GM12878 (cell line): Measurements from ENCODE around the gene CCSER1. TPM values are rescaled to one million over a fixed set of nuclear protein-coding genes. Genes with fewer than 3 reads are reported as not detected.

Source experiments
- ATAC-seq: fragments of 200-7000 bp; cut with Tn5 transposase; 3 replicates; pipeline ENCODE4 v1.9.1; 2020; ENCODE audit warnings: mild to moderate bottlenecking, moderate library complexity
- BruUV-seq: library from RNA; stranded (reverse); fragments of 400-500 nt; replicated peaks from 2 replicates; lab custom pipeline; 2021; lab: Mats Ljungman, UMichigan
- CTCF ChIA-PET: fragments of 300-600 bp; sonication (Branson Sonifier 250); formaldehyde crosslinking; extraction: SDS; loops from one replicate; lab custom pipeline; 2021; ENCODE audit warnings: inconsistent platforms; lab: Yijun Ruan, JAX
- POLR2A ChIA-PET: fragments of 350-600 bp; formaldehyde crosslinking; extraction: SDS; loops from one replicate; lab custom pipeline; 2021; ENCODE audit warnings: inconsistent platforms; lab: Charles Lee
- RAD21 ChIA-PET: fragments of 300-600 bp; sonication (Branson Sonifier 250); formaldehyde crosslinking; loops from one replicate; lab custom pipeline; 2023; ENCODE audit warnings: antibody characterized with exemption; ENCODE audit not compliant: unreplicated experiment; lab: Charles Lee
- SMC1A ChIA-PET: fragments of 300-600 bp; sonication (Branson Sonifier 250); formaldehyde crosslinking; loops from one replicate; lab custom pipeline; 2023; ENCODE audit not compliant: unreplicated experiment, uncharacterized antibody; lab: Charles Lee
- DNase-seq: peaks from one replicate; pipeline ENCODE4 v3.0.0-alpha.2; 2011; ENCODE audit warnings: low read depth, low spot score
- FAIRE-seq: peaks from 3 replicates; lab custom pipeline; 2011; peaks lifted over from hg19 to GRCh38; lab: Jason Lieb, UNC
- H2AFZ ChIP-seq: 2 replicates; pipeline ENCODE4 v1.6.0; 2011; ENCODE audit warnings: low read depth, low read length, control low read depth; ENCODE audit not compliant: control insufficient read depth
- H3K27ac ChIP-seq: 2 replicates; pipeline ENCODE4 v1.5.1; 2011; ENCODE audit warnings: control low read depth; ENCODE audit not compliant: control insufficient read depth, insufficient read depth
- H3K27me3 ChIP-seq, 2 experiments: replicated peaks in 1 of 2; 2 replicates each; pipeline versions ENCODE4 v1.6.0 to v1.6.1; 2011; ENCODE audit warnings: low read length in 1 of 2; ENCODE audit not compliant: control insufficient read depth in 2 of 2, insufficient read depth in 2 of 2
- H3K36me3 ChIP-seq, 2 experiments: 2 replicates each; pipeline ENCODE4 v1.5.1; 2011; ENCODE audit warnings: low read length in 1 of 2; ENCODE audit not compliant: control insufficient read depth in 2 of 2, insufficient read depth in 2 of 2
- H3K4me1 ChIP-seq: 2 replicates; pipeline ENCODE4 v1.6.1; 2011; ENCODE audit warnings: mild to moderate bottlenecking, low read length, moderate library complexity, mixed read lengths; ENCODE audit not compliant: control insufficient read depth, insufficient read depth
- H3K4me2 ChIP-seq: 2 replicates; pipeline ENCODE4 v1.6.0; 2011; ENCODE audit warnings: control low read depth; ENCODE audit not compliant: control insufficient read depth, insufficient read depth
- H3K4me3 ChIP-seq: fragments of 200-600 bp; sonication (generic); 2 replicates; pipeline ENCODE4 v1.5.1; 2016
- H3K79me2 ChIP-seq: 2 replicates; pipeline ENCODE4 v1.6.0; 2011; ENCODE audit warnings: low read length; ENCODE audit not compliant: control insufficient read depth, insufficient read depth
- H3K9ac ChIP-seq: 2 replicates; pipeline ENCODE4 v1.8.0; 2011; ENCODE audit warnings: low read length, control low read depth, mixed read lengths; ENCODE audit not compliant: control insufficient read depth, insufficient read depth
- H3K9me3 ChIP-seq: replicated peaks from 3 replicates; pipeline ENCODE4 v1.5.1; 2011; ENCODE audit warnings: mild to moderate bottlenecking, low read length; ENCODE audit not compliant: control insufficient read depth, insufficient read depth
- H4K20me1 ChIP-seq: 2 replicates; pipeline ENCODE4 v1.6.0; 2011; ENCODE audit not compliant: control insufficient read depth, insufficient read depth
- BHLHE40 ChIP-seq, 2 experiments: fragments of 450-650 bp in 1 of 2; IDR thresholded peaks; 2 replicates each; pipeline ENCODE4 v1.6.1; 2011 to 2017; ENCODE audit warnings: low read depth in 2 of 2, borderline replicate concordance in 1 of 2, improper control_type of control experiment in 1 of 2, low read length in 1 of 2, mild to moderate bottlenecking in 1 of 2
- ESRRA ChIP-seq: IDR thresholded peaks from 2 replicates; pipeline ENCODE4 v1.6.1; 2012; ENCODE audit warnings: mild to moderate bottlenecking, low read length, improper control_type of control experiment
- IKZF2 ChIP-seq, 2 experiments: fragments of 450-650 bp; IDR thresholded peaks; 2 replicates each; pipeline ENCODE4 v1.6.1; 2017; ENCODE audit warnings: mild to moderate bottlenecking in 2 of 2, moderate library complexity in 2 of 2
- JUND ChIP-seq: IDR thresholded peaks from 2 replicates; pipeline ENCODE4 v1.6.1; 2012; ENCODE audit warnings: low read depth, mild to moderate bottlenecking, low read length, improper control_type of control experiment, moderate library complexity
- MEF2A ChIP-seq: IDR thresholded peaks from 2 replicates; pipeline ENCODE4 v1.6.1; 2011; ENCODE audit warnings: low read depth, mild to moderate bottlenecking, low read length, moderate library complexity; ENCODE audit not compliant: insufficient read depth
- NR2C2 ChIP-seq: IDR thresholded peaks from 2 replicates; pipeline ENCODE4 v1.6.1; 2011; ENCODE audit warnings: borderline replicate concordance, low read depth; ENCODE audit not compliant: control insufficient read depth, insufficient read length
- SMAD5 ChIP-seq: IDR thresholded peaks from 2 replicates; pipeline ENCODE4 v1.6.1; 2016; ENCODE audit warnings: antibody characterized with exemption, low read depth
- TARDBP ChIP-seq: IDR thresholded peaks from 2 replicates; pipeline ENCODE4 v1.6.1; 2016; ENCODE audit warnings: borderline replicate concordance
- WGBS: methylation state at CpG from one replicate; pipeline ENCODE4 v1.1.6; 2016; ENCODE audit warnings: low lambda C conversion rate; ENCODE audit not compliant: insufficient replicate concordance, insufficient coverage; ENCODE audit errors: missing lambda C conversion rate; 5-methylcytosine and 5-hydroxymethylcytosine counted together
- in situ Hi-C: fragments of 300-500 bp; cut with MboI; formaldehyde crosslinking; loops from 9 replicates; pipeline ENCODE4 v1.14.3; 2018; ENCODE audit warnings: mixed read lengths
- intact Hi-C: fragments of 100-400 bp; cut with micrococcal nuclease; formaldehyde crosslinking; loops from one replicate; pipeline ENCODE4 v1.14.2; 2022; ENCODE audit not compliant: unreplicated experiment
- polyA plus RNA-seq, 11 experiments: library from polyadenylated mRNA; depleted of rRNA in 4 of 11; unstranded in 6 of 11; stranded (reverse) in 5 of 11; fragments of >200 nt; fragmentation: Nextera tagmentation in 4 of 11; fragmentation: Illumina TruSeq in 1 of 11; extraction: Ambion mirVana in 4 of 11; extraction: Trizol in 1 of 11; gene quantifications; 1 replicate in 1 of 11; 2 replicates in 10 of 11; pipeline versions ENCODE4 v1.2.1 to v1.2.3, GENCODE V29; 2011 to 2016; ENCODE audit warnings: inconsistent platforms in 2 of 11, missing spikeins in 2 of 11, low read depth in 1 of 11
- total RNA-seq, 4 experiments: library from RNA; depleted of rRNA in 3 of 4; stranded (reverse); fragments of >200 nt in 3 of 4; fragmentation: Illumina TruSeq in 1 of 4; extraction: Trizol in 1 of 4; gene quantifications; 2 replicates each; pipeline versions ENCODE4 v1.2.1 to v1.2.3, GENCODE V29; 2013 to 2021
- TF ChIP-seq, protein P1 (sequence below): IDR thresholded peaks from 2 replicates; pipeline ENCODE4 v1.6.1; 2012; ENCODE audit warnings: low read depth, low read length, improper control_type of control experiment
- TF ChIP-seq, protein P2 (sequence below): IDR thresholded peaks from 2 replicates; pipeline ENCODE4 v1.6.1; 2012; ENCODE audit warnings: mild to moderate bottlenecking, low read depth, low read length

The CCSER1 gene
- total and polyA plus RNA-seq, 10 of the 15 experiments (the other 5 are each of a cell fraction or from before 2014, with no cell fraction given), result 0.22 to 2.7 (median 1.0) TPM

DNA sequence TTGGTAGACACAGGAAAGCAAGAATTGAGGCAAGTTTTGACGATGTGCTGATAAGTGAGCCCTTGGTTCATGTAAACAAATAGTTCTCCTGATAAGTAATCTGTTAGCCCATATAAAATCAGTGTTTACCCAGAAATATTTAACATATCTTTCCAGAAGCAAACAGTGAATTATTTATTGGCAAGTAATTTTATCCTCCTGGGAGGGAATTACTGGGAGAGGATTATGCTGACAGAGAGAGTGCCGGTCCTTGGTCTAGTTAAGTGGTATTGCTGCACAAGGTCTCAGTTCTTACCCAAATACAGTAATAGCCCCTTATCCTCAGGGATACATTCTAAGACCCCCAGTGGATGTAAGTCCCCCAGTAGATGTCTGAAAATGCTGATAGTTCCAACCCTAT, 315.4 kb downstream of the CCSER1 start:
- no peak for FAIRE-seq
- no peak for DNase-seq
- RAD21 ChIA-PET, result no interaction called here
- Histone ChIP-seq H3K36me3 (no peaks in the 10 kb centered on the region), H2AFZ (no peak overlapping the region), H3K4me2 (no peak overlapping the region), H3K4me3 (no peak overlapping the region), H3K9me3 (no peaks in the 10 kb centered on the region), H3K9ac (no peak overlapping the region), H3K79me2 (no peaks in the 10 kb centered on the region), H3K27ac (no peak overlapping the region), H3K27me3 (no peaks in the 10 kb centered on the region), H3K4me1 (no peaks in the 10 kb centered on the region), H4K20me1 (no peaks in the 10 kb centered on the region)
- CTCF ChIA-PET, result no interaction called here
- TF ChIP-seq JUND, result no peak
- intact Hi-C loops, result no loop called here
- SMC1A ChIA-PET, result no interaction called here
- no peak for ATAC-seq
- 72% methylated on average over 2 of the region's 2 CpGs for WGBS
- in situ Hi-C loops, result no loop called here
- no TSS peak for BruUV-seq
- POLR2A ChIA-PET, result no interaction called here

DNA sequence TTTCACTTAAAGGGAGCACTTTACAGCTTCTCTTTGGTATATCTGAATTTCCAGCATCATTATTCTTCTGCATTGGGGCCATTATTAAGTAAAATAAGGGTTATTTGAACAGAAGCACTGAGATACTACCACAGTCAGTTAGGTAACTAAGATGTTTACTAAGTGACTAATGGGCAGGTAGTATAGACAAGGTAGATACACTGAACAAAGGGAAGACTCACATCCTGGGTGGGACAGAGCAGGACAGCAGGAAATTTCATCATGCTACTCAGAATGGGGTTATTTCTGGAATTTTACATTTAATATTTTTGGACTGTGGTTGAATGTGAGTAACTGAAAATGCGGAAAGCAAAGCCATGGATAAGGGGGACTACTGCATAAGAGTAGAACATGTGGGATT, 316.0 kb downstream of the CCSER1 start:
- H3K27me3 ChIP-seq, result no peaks in the 10 kb centered on the region
- DNase-seq (no peak), ATAC-seq (no peak), FAIRE-seq (no peak)
- no peak overlapping the region for H2AFZ ChIP-seq
- ChIA-PET CTCF (no interaction called here), SMC1A (no interaction called here), POLR2A (no interaction called here), RAD21 (no interaction called here)
- no peaks in the 10 kb centered on the region for H4K20me1 ChIP-seq
- intact Hi-C loops (no loop called here), in situ Hi-C loops (no loop called here)
- no peaks in the 10 kb centered on the region for H3K36me3 ChIP-seq
- H3K9ac ChIP-seq, result no peak overlapping the region
- H3K4me2 ChIP-seq, result no peak overlapping the region
- H3K4me3 ChIP-seq, result no peak overlapping the region
- H3K9me3 ChIP-seq, result no peaks in the 10 kb centered on the region
- no peak overlapping the region for H3K27ac ChIP-seq
- 0% methylated on average over 1 of the region's 1 CpG for WGBS
- H3K4me1 ChIP-seq, result no peaks in the 10 kb centered on the region
- BruUV-seq, result no TSS peak
- H3K79me2 ChIP-seq, result no peaks in the 10 kb centered on the region
- TF ChIP-seq NR2C2, result no peak
- TF ChIP-seq, protein P1, sequence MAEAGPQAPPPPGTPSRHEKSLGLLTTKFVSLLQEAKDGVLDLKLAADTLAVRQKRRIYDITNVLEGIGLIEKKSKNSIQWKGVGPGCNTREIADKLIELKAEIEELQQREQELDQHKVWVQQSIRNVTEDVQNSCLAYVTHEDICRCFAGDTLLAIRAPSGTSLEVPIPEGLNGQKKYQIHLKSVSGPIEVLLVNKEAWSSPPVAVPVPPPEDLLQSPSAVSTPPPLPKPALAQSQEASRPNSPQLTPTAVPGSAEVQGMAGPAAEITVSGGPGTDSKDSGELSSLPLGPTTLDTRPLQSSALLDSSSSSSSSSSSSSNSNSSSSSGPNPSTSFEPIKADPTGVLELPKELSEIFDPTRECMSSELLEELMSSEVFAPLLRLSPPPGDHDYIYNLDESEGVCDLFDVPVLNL, result no peak
- no peak for TF ChIP-seq BHLHE40 (IDR thresholded peaks at IDR 0.05; ENCODE audit: borderline replicate concordance in 1 of 2, low read depth in 2 of 2, low read length in 1 of 2)
- no peak for TF ChIP-seq TARDBP
- no peak for TF ChIP-seq ESRRA
- TF ChIP-seq MEF2A, result no peak
- TF ChIP-seq, protein P2, sequence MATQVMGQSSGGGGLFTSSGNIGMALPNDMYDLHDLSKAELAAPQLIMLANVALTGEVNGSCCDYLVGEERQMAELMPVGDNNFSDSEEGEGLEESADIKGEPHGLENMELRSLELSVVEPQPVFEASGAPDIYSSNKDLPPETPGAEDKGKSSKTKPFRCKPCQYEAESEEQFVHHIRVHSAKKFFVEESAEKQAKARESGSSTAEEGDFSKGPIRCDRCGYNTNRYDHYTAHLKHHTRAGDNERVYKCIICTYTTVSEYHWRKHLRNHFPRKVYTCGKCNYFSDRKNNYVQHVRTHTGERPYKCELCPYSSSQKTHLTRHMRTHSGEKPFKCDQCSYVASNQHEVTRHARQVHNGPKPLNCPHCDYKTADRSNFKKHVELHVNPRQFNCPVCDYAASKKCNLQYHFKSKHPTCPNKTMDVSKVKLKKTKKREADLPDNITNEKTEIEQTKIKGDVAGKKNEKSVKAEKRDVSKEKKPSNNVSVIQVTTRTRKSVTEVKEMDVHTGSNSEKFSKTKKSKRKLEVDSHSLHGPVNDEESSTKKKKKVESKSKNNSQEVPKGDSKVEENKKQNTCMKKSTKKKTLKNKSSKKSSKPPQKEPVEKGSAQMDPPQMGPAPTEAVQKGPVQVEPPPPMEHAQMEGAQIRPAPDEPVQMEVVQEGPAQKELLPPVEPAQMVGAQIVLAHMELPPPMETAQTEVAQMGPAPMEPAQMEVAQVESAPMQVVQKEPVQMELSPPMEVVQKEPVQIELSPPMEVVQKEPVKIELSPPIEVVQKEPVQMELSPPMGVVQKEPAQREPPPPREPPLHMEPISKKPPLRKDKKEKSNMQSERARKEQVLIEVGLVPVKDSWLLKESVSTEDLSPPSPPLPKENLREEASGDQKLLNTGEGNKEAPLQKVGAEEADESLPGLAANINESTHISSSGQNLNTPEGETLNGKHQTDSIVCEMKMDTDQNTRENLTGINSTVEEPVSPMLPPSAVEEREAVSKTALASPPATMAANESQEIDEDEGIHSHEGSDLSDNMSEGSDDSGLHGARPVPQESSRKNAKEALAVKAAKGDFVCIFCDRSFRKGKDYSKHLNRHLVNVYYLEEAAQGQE, result no peak
- TF ChIP-seq IKZF2 (IDR thresholded peaks at IDR 0.05), result no peak
- TF ChIP-seq SMAD5, result no peak
